Activated B cell treated with CpG ODN at 0.5 μM for 24 hours (primary cell): ENCODE data around the gene MYO5B. TPM values are rescaled to one million over a fixed set of nuclear protein-coding genes. Genes with fewer than 3 reads are reported as not detected.

Source experiments
- ATAC-seq: fragments of 200-7000 bp; cut with Tn5 transposase; one replicate; pipeline ENCODE4 v1.10.0; 2021; ENCODE audit warnings: low read depth, mild to moderate bottlenecking, moderate library complexity
- CTCF ChIA-PET: fragments of 350-600 bp; sonication (Branson Sonifier 250); formaldehyde crosslinking; loops from one replicate; lab custom pipeline; 2021; ENCODE audit warnings: antibody characterized with exemption; lab: Charles Lee
- POLR2A ChIA-PET: fragments of 350-600 bp; sonication (Branson Sonifier 250); formaldehyde crosslinking; loops from one replicate; lab custom pipeline; 2021; ENCODE audit warnings: antibody characterized with exemption; lab: Charles Lee
- DNase-seq: peaks from one replicate; pipeline ENCODE4 v3.0.0; 2022
- H3K27ac Mint-ChIP-seq: one replicate; pipeline ENCODE4 v1.8.0; 2020; ENCODE audit warnings: mixed read lengths
- H3K27me3 Mint-ChIP-seq: one replicate; pipeline ENCODE4 v1.8.0; 2021; ENCODE audit warnings: mixed read lengths
- H3K36me3 Mint-ChIP-seq: one replicate; pipeline ENCODE4 v1.8.0; 2021; ENCODE audit warnings: low read depth, mixed read lengths
- H3K4me1 Mint-ChIP-seq: one replicate; pipeline ENCODE4 v1.8.0; 2021; ENCODE audit warnings: mixed read lengths
- H3K4me3 Mint-ChIP-seq: one replicate; pipeline ENCODE4 v1.8.0; 2020; ENCODE audit warnings: mild to moderate bottlenecking, mixed read lengths
- H3K9me3 Mint-ChIP-seq: one replicate; pipeline ENCODE4 v1.8.0; 2020; ENCODE audit warnings: mixed read lengths
- intact Hi-C: fragments of 100-400 bp; cut with micrococcal nuclease; formaldehyde crosslinking; loops from one replicate; pipeline ENCODE4 v1.15.1; 2024
- total RNA-seq: library from RNA; stranded (reverse); gene quantifications from 2 replicates; pipeline ENCODE4 v1.2.3, GENCODE V29; 2022
- TF ChIP-seq, protein P1 (sequence below): fragments of 200-600 bp; IDR thresholded peaks from one replicate; pipeline ENCODE4 v1.8.0; 2022; ENCODE audit warnings: antibody characterized with exemption, mild to moderate bottlenecking

The MYO5B gene
- total RNA-seq, 1 donor from 2014 or later: 0.49 TPM

DNA sequence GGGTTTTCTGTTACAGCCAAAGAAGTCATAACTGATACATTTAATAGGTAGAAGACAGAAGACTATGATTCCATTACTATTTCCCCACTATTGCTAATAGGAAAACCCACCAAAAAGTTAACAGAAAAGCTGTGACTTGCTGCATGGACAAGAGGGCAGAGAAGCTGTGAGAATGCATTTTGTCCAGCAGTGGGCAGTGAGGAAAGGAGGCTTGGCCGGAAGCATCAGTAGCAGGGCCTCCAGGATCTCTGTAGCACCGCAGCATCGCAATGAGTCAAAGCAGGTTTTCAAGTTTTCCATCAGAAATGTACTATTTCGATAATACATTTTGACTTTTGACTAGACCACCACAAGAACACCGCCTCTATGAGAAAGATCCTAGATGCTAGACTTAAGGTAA lies 24.9 kb downstream of the MYO5B start:
- no peaks in the 10 kb centered on the region for H3K36me3 Mint-ChIP-seq
- peaks cover 32% of the 10 kb centered on the region for H3K27me3 Mint-ChIP-seq
- ATAC-seq: no peak
- ChIA-PET CTCF (no interaction called here), POLR2A (no interaction called here)
- no peak for DNase-seq
- intact Hi-C loops: no loop called here
- H3K9me3 Mint-ChIP-seq: peaks cover 3% of the 10 kb centered on the region
- H3K4me3 Mint-ChIP-seq: no peak overlapping the region
- TF ChIP-seq, protein P1, sequence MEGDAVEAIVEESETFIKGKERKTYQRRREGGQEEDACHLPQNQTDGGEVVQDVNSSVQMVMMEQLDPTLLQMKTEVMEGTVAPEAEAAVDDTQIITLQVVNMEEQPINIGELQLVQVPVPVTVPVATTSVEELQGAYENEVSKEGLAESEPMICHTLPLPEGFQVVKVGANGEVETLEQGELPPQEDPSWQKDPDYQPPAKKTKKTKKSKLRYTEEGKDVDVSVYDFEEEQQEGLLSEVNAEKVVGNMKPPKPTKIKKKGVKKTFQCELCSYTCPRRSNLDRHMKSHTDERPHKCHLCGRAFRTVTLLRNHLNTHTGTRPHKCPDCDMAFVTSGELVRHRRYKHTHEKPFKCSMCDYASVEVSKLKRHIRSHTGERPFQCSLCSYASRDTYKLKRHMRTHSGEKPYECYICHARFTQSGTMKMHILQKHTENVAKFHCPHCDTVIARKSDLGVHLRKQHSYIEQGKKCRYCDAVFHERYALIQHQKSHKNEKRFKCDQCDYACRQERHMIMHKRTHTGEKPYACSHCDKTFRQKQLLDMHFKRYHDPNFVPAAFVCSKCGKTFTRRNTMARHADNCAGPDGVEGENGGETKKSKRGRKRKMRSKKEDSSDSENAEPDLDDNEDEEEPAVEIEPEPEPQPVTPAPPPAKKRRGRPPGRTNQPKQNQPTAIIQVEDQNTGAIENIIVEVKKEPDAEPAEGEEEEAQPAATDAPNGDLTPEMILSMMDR: no peak
- H3K4me1 Mint-ChIP-seq: no peaks in the 10 kb centered on the region
- no peak overlapping the region for H3K27ac Mint-ChIP-seq

DNA sequence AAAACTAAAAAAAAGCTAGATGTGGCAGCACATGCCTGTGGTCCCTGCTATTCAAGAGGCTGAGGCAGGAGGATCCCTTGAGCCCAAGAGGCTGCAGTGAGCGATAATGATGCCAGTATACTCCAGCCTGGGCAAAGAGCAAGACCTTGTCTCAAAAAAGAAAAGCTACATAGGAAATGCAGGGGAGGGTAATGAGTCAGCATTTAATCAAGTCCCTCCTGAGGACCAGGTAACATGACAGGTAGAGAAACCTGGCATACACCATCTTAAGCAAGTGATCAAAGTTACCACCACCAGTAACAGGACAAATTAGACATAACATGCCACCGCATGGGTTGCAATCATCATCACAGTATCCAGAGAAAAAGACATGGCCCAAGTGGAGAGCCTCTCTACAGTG lies 25.8 kb downstream of the MYO5B start:
- no peak overlapping the region for H3K27ac Mint-ChIP-seq
- intact Hi-C loops: no loop called here
- CTCF ChIA-PET: no interaction called here
- H3K4me1 Mint-ChIP-seq: no peaks in the 10 kb centered on the region
- peaks cover 37% of the 10 kb centered on the region for H3K27me3 Mint-ChIP-seq
- ATAC-seq (no peak), DNase-seq (no peak)
- no peaks in the 10 kb centered on the region for H3K36me3 Mint-ChIP-seq
- POLR2A ChIA-PET: no interaction called here
- TF ChIP-seq, protein P1: no peak
- peaks cover 3% of the 10 kb centered on the region for H3K9me3 Mint-ChIP-seq
- no peak overlapping the region for H3K4me3 Mint-ChIP-seq

DNA sequence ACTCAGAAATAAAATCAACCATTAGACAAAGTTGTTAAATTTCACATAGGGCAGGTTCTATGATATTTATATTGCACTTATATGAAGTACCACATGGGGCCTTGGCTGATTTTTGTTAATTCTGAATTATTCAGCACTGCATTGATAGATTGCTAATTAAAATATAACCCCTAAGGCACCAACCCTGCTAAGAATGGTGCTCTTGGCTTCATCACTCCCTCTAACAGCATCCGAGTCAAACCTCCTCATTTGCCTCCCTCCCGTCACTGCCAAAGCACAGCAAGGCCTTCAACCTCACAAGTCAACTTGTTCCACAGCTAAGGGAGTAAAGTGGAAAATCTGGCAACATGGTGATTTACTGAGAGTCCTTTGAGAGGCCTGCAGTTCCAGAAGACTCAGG lies 27.0 kb downstream of the MYO5B start:
- DNase-seq (no peak), ATAC-seq (no peak)
- H3K4me3 Mint-ChIP-seq: no peak overlapping the region
- ChIA-PET CTCF (no interaction called here), POLR2A (no interaction called here)
- intact Hi-C loops: no loop called here
- H3K36me3 Mint-ChIP-seq: no peaks in the 10 kb centered on the region
- peaks cover 43% of the 10 kb centered on the region for H3K27me3 Mint-ChIP-seq
- TF ChIP-seq, protein P1: no peak
- H3K9me3 Mint-ChIP-seq: no peaks in the 10 kb centered on the region
- H3K4me1 Mint-ChIP-seq: no peaks in the 10 kb centered on the region
- H3K27ac Mint-ChIP-seq: no peak overlapping the region

DNA sequence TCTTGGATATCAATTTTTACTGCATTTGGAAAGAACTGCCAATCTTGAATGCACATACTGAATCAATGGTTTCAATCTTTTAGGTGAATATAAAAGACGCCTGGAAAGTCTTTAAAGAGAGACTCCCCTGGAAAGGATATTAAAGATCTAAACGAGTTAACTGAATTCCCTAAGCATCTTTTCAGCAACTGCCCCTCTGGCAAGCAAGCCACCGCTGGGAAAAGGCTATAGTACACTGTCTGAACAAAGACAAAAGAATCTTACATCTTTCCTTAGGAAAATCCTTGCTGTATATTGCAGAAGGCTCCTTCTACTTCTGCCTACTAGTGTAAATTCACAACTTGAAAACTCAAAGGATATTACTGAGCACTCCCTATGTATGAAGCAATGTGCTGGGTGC lies 28.0 kb downstream of the MYO5B start:
- intact Hi-C loops: no loop called here
- no peaks in the 10 kb centered on the region for H3K36me3 Mint-ChIP-seq
- CTCF ChIA-PET: no interaction called here
- TF ChIP-seq, protein P1: no peak
- peaks cover 47% of the 10 kb centered on the region for H3K27me3 Mint-ChIP-seq
- no peaks in the 10 kb centered on the region for H3K4me1 Mint-ChIP-seq
- DNase-seq (no peak), ATAC-seq (no peak)
- no peaks in the 10 kb centered on the region for H3K9me3 Mint-ChIP-seq
- H3K27ac Mint-ChIP-seq: no peak overlapping the region
- POLR2A ChIA-PET: no interaction called here
- H3K4me3 Mint-ChIP-seq: no peak overlapping the region

DNA sequence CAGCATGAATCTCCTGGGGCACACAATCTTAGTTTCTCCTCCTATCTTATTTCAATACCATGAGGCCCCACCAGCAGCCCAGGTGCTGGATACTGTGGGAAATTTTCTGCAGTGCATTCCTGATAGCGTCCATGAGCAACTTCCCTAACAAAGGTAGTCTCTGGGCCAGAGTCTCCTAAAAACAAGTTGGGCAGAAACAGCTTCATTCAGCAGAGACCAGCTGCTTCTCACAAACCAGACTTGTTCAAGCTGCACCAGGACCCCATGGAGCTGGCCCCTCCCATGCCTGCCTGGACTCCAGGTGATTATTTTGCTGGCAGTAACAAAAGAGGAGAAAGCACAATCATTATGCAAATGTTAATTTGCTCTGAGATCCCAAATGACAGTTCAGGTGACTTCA lies 31.4 kb downstream of the MYO5B start:
- TF ChIP-seq, protein P1: no peak
- Mint-ChIP-seq H3K9me3 (no peaks in the 10 kb centered on the region), H3K36me3 (no peaks in the 10 kb centered on the region), H3K4me3 (no peak overlapping the region), H3K27ac (no peak overlapping the region), H3K4me1 (no peaks in the 10 kb centered on the region), H3K27me3 (peaks cover 45% of the 10 kb centered on the region)
- CTCF ChIA-PET: no interaction called here
- POLR2A ChIA-PET: no interaction called here
- no peak for ATAC-seq
- no peak for DNase-seq
- intact Hi-C loops: no loop called here
